RWPE1 (cell line): ENCODE results near the gene TBC1D21.

ENCODE experiments used
- CTCF ChIA-PET: fragments of 350-600 bp; sonication (Branson Sonifier 250); formaldehyde crosslinking; extraction: SDS; loops from one replicate; lab custom pipeline; 2021; lab: Yijun Ruan, JAX
- POLR2A ChIA-PET: fragments of 400-600 bp; formaldehyde crosslinking; extraction: SDS; loops from one replicate; lab custom pipeline; 2020; ENCODE audit warnings: antibody characterized with exemption; ENCODE audit not compliant: low non-redundant PET; lab: Yijun Ruan, JAX
- DNase-seq: peaks from one replicate; pipeline ENCODE4 v3.0.0; 2012; ENCODE audit warnings: low spot score
- H3K27ac ChIP-seq: fragments of 450-650 bp; 2 replicates; pipeline ENCODE4 v1.5.1; 2017
- TF ChIP-seq, protein P1 (sequence below): fragments of 450-650 bp; conservative IDR thresholded peaks from 2 replicates; pipeline ENCODE4 v1.5.1; 2017; ENCODE audit warnings: low read depth, mild to moderate bottlenecking

The TBC1D21 gene

GRCh38 chr15:73930371-73930770 is 57.0 kb downstream of the TBC1D21 start:
- CTCF ChIA-PET, result interaction anchor here (0.6 kb wide), 1 partner anchor 229 kb away, joined by 4 read pairs; no protein-coding TSS in a partner anchor
- H3K27ac ChIP-seq, result no peak overlapping the region
- TF ChIP-seq, protein P1, sequence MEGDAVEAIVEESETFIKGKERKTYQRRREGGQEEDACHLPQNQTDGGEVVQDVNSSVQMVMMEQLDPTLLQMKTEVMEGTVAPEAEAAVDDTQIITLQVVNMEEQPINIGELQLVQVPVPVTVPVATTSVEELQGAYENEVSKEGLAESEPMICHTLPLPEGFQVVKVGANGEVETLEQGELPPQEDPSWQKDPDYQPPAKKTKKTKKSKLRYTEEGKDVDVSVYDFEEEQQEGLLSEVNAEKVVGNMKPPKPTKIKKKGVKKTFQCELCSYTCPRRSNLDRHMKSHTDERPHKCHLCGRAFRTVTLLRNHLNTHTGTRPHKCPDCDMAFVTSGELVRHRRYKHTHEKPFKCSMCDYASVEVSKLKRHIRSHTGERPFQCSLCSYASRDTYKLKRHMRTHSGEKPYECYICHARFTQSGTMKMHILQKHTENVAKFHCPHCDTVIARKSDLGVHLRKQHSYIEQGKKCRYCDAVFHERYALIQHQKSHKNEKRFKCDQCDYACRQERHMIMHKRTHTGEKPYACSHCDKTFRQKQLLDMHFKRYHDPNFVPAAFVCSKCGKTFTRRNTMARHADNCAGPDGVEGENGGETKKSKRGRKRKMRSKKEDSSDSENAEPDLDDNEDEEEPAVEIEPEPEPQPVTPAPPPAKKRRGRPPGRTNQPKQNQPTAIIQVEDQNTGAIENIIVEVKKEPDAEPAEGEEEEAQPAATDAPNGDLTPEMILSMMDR, result no peak
- POLR2A ChIA-PET, result no interaction called here
- DNase-seq, result no peak

- no peak overlapping the region for H3K27ac ChIP-seq
- POLR2A ChIA-PET, result no interaction called here
- DNase-seq, result no peak
- CTCF ChIA-PET, result interaction anchor here (0.6 kb wide), 2 partner anchors 230 to 466 kb away, joined by 3 to 4 read pairs; no protein-coding TSS in a partner anchor
- TF ChIP-seq, protein P1, result no peak
These were observed 57.5 kb downstream of the TBC1D21 start for GRCh38 chr15:73930790-73931281.

GRCh38 chr15:73931441-73931840 is 58.1 kb downstream of the TBC1D21 start:
- DNase-seq, result no peak
- TF ChIP-seq, protein P1, result no peak
- H3K27ac ChIP-seq, result no peak overlapping the region
- CTCF ChIA-PET, result interaction anchor here (0.6 kb wide), 1 partner anchor 467 kb away, joined by 3 read pairs; no protein-coding TSS in a partner anchor
- POLR2A ChIA-PET, result no interaction called here

- TF ChIP-seq, protein P1, result no peak
- no peak overlapping the region for H3K27ac ChIP-seq
- no peak for DNase-seq
- POLR2A ChIA-PET, result no interaction called here
- CTCF ChIA-PET, result no interaction called here
These were observed 59.2 kb downstream of the TBC1D21 start for GRCh38 chr15:73932381-73933191.

- ChIA-PET CTCF (interaction anchor here (0.5 to 0.7 kb wide), 2 partner anchors 112 to 297 kb away, joined by 3 read pairs; no protein-coding TSS in a partner anchor), POLR2A (no interaction called here)
- TF ChIP-seq, protein P1, result no peak
- no peak for DNase-seq
- no peak overlapping the region for H3K27ac ChIP-seq
These were observed 60.9 kb downstream of the TBC1D21 start for GRCh38 chr15:73934281-73934680.

- ChIA-PET POLR2A (interaction anchor here (0.6 kb wide), 2 partner anchors 8 to 919 kb away, joined by 3 to 7 read pairs; no protein-coding TSS in a partner anchor), CTCF (interaction anchor here (0.5 to 1.7 kb wide), 3 partner anchors 8 to 265 kb away, joined by 3 to 8 read pairs (median 4); no protein-coding TSS in a partner anchor)
- TF ChIP-seq, protein P1, result no peak
- H3K27ac ChIP-seq, result peak overlapping the region; percentile 53
- peak; percentile 47 for DNase-seq
These were observed 62.2 kb downstream of the TBC1D21 start for GRCh38 chr15:73935547-73935946.
